Stimulated activated naive CD8-positive, alpha-beta T cell treated with anti-CD3 and anti-CD28 coated beads, Interleukin-15, Interleukin-2, amounts not matched to agents 100 ng/mL and 50 ng/mL, for 24 hours (primary cell): ENCODE results near the gene WNT5B.
"Not testable (repeated sequence)": the region's sequence is repeated elsewhere in the genome, so short reads cannot be mapped to it uniquely, and the experiment has no call there.

ENCODE experiments used
- H3K27ac Mint-ChIP-seq: one replicate; pipeline ENCODE4 v1.8.0; 2021; ENCODE audit warnings: mild to moderate bottlenecking, mixed read lengths
- H3K27me3 Mint-ChIP-seq: one replicate; pipeline ENCODE4 v1.8.0; 2021; ENCODE audit warnings: mixed read lengths
- H3K36me3 Mint-ChIP-seq: one replicate; pipeline ENCODE4 v1.8.0; 2021; ENCODE audit warnings: low read depth, mixed read lengths
- H3K4me1 Mint-ChIP-seq: one replicate; pipeline ENCODE4 v1.8.0; 2021; ENCODE audit warnings: low read depth, mixed read lengths
- H3K4me3 Mint-ChIP-seq: one replicate; pipeline ENCODE4 v1.8.0; 2021; ENCODE audit warnings: mild to moderate bottlenecking, mixed read lengths
- H3K9me3 Mint-ChIP-seq: one replicate; pipeline ENCODE4 v1.8.0; 2021; ENCODE audit warnings: mixed read lengths

Gene WNT5B

GRCh38 chr12:1593174-1594005, 35.6 kb upstream of the WNT5B start:
- H3K4me1 Mint-ChIP-seq: peaks cover 59% of the 10 kb centered on the region

GRCh38 chr12:1594006-1594260, 35.1 kb upstream of the WNT5B start:
- peaks cover 54% of the 10 kb centered on the region for H3K4me1 Mint-ChIP-seq
- no peaks in the 10 kb centered on the region for H3K27me3 Mint-ChIP-seq
- H3K36me3 Mint-ChIP-seq: peaks cover 30% of the 10 kb centered on the region
- peak overlapping the region; percentile 94 for H3K4me3 Mint-ChIP-seq
- H3K27ac Mint-ChIP-seq: no peak overlapping the region
- no peaks in the 10 kb centered on the region for H3K9me3 Mint-ChIP-seq

More at GRCh38 chr12:1593174-1594005, 35.6 kb upstream of the WNT5B start:
- H3K27ac Mint-ChIP-seq: peak overlapping the region; percentile 92
- no peaks in the 10 kb centered on the region for H3K27me3 Mint-ChIP-seq
- peak overlapping the region; percentile 94 for H3K4me3 Mint-ChIP-seq
- H3K36me3 Mint-ChIP-seq: peaks cover 30% of the 10 kb centered on the region
- H3K9me3 Mint-ChIP-seq: no peaks in the 10 kb centered on the region

- peaks cover 30% of the 10 kb centered on the region for H3K36me3 Mint-ChIP-seq
- H3K4me3 Mint-ChIP-seq: peak within 1 kb of the TSS; percentile 94
- H3K27me3 Mint-ChIP-seq: no peaks in the 10 kb centered on the region
- H3K4me1 Mint-ChIP-seq: peaks cover 50% of the 10 kb centered on the region
- H3K27ac Mint-ChIP-seq: peak within 1 kb of the TSS; percentile 92
- H3K9me3 Mint-ChIP-seq: no peaks in the 10 kb centered on the region
Measured at GRCh38 chr12:1594261-1595025, 34.6 kb upstream of the WNT5B start, which contains the start of gene FBXL14. Gene FBXL14, minus strand, starts transcription at chr12:1594581. Its CDS starts 515 bp downstream, at chr12:1594066.

- H3K4me3 Mint-ChIP-seq: peak overlapping the region; percentile 86
- H3K9me3 Mint-ChIP-seq: no peaks in the 10 kb centered on the region
- peaks cover 26% of the 10 kb centered on the region for H3K36me3 Mint-ChIP-seq
- peak overlapping the region; percentile 89 for H3K27ac Mint-ChIP-seq
- no peaks in the 10 kb centered on the region for H3K27me3 Mint-ChIP-seq
- peaks cover 44% of the 10 kb centered on the region for H3K4me1 Mint-ChIP-seq
Measured at GRCh38 chr12:1595026-1595561, 33.9 kb upstream of the WNT5B start.

GRCh38 chr12:1595690-1596347, 33.2 kb upstream of the WNT5B start:
- H3K27ac Mint-ChIP-seq: no peak overlapping the region
- no peaks in the 10 kb centered on the region for H3K27me3 Mint-ChIP-seq
- H3K36me3 Mint-ChIP-seq: peaks cover 19% of the 10 kb centered on the region
- peaks cover 40% of the 10 kb centered on the region for H3K4me1 Mint-ChIP-seq
- no peak overlapping the region for H3K4me3 Mint-ChIP-seq
- H3K9me3 Mint-ChIP-seq: no peaks in the 10 kb centered on the region

GRCh38 chr12:1598757-1599156, 30.3 kb upstream of the WNT5B start:
- Mint-ChIP-seq H3K27ac (no peak overlapping the region), H3K9me3 (no peaks in the 10 kb centered on the region), H3K4me3 (no peak overlapping the region), H3K4me1 (peaks cover 37% of the 10 kb centered on the region), H3K36me3 (no peaks in the 10 kb centered on the region), H3K27me3 (no peaks in the 10 kb centered on the region)

- H3K9me3 Mint-ChIP-seq, H3K27ac Mint-ChIP-seq, H3K4me3 Mint-ChIP-seq, H3K36me3 Mint-ChIP-seq, H3K27me3 Mint-ChIP-seq: not testable (repeated sequence)
- peaks cover 45% of the 10 kb centered on the region for H3K4me1 Mint-ChIP-seq
Measured at GRCh38 chr12:1602706-1603105, 26.3 kb upstream of the WNT5B start.

- H3K27me3 Mint-ChIP-seq: peaks cover 4% of the 10 kb centered on the region
- no peak overlapping the region for H3K27ac Mint-ChIP-seq
- H3K4me3 Mint-ChIP-seq: no peak overlapping the region
- H3K4me1 Mint-ChIP-seq: peaks cover 45% of the 10 kb centered on the region
- H3K36me3 Mint-ChIP-seq: no peaks in the 10 kb centered on the region
- H3K9me3 Mint-ChIP-seq: no peaks in the 10 kb centered on the region
Measured at GRCh38 chr12:1603269-1603993, 25.6 kb upstream of the WNT5B start.

- Mint-ChIP-seq H3K27me3 (peaks cover 4% of the 10 kb centered on the region), H3K4me3 (no peak overlapping the region), H3K27ac (no peak overlapping the region), H3K9me3 (no peaks in the 10 kb centered on the region), H3K36me3 (no peaks in the 10 kb centered on the region), H3K4me1 (peaks cover 45% of the 10 kb centered on the region)
Measured at GRCh38 chr12:1604464-1604863, 24.6 kb upstream of the WNT5B start.

- peaks cover 4% of the 10 kb centered on the region for H3K27me3 Mint-ChIP-seq
- H3K9me3 Mint-ChIP-seq: no peaks in the 10 kb centered on the region
- no peaks in the 10 kb centered on the region for H3K36me3 Mint-ChIP-seq
- H3K27ac Mint-ChIP-seq: peak overlapping the region; percentile 34
- peaks cover 45% of the 10 kb centered on the region for H3K4me1 Mint-ChIP-seq
- H3K4me3 Mint-ChIP-seq: peak overlapping the region; percentile 71
Measured at GRCh38 chr12:1605129-1606020, 23.7 kb upstream of the WNT5B start.

GRCh38 chr12:1606021-1606622, 22.9 kb upstream of the WNT5B start:
- Mint-ChIP-seq H3K4me1 (peaks cover 39% of the 10 kb centered on the region), H3K27ac (peak overlapping the region; percentile 34), H3K36me3 (no peaks in the 10 kb centered on the region), H3K27me3 (peaks cover 4% of the 10 kb centered on the region), H3K4me3 (peak overlapping the region; percentile 71), H3K9me3 (no peaks in the 10 kb centered on the region)

- H3K9me3 Mint-ChIP-seq: no peaks in the 10 kb centered on the region
- no peak overlapping the region for H3K27ac Mint-ChIP-seq
- peaks cover 4% of the 10 kb centered on the region for H3K27me3 Mint-ChIP-seq
- H3K36me3 Mint-ChIP-seq: no peaks in the 10 kb centered on the region
- H3K4me1 Mint-ChIP-seq: peaks cover 20% of the 10 kb centered on the region
- H3K4me3 Mint-ChIP-seq: no peak overlapping the region
Measured at GRCh38 chr12:1607940-1608712, 20.9 kb upstream of the WNT5B start.

- peaks cover 19% of the 10 kb centered on the region for H3K4me1 Mint-ChIP-seq
Measured at GRCh38 chr12:1608713-1609119, 20.3 kb upstream of the WNT5B start.

More at GRCh38 chr12:1608713-1609119, 20.3 kb upstream of the WNT5B start:
- Mint-ChIP-seq H3K9me3 (no peaks in the 10 kb centered on the region), H3K36me3 (no peaks in the 10 kb centered on the region), H3K27ac (peak overlapping the region; percentile 5), H3K27me3 (peaks cover 4% of the 10 kb centered on the region), H3K4me3 (no peak overlapping the region)
